ENCODE data around the gene KPNB1. TPM values are rescaled to one million over a fixed set of nuclear protein-coding genes. Genes with fewer than 3 reads are reported as not detected.

KPNB1 gene
- total and polyA plus RNA-seq, 2 experiments from 2014 or later, result 274 to 599 TPM

- peak; percentile 61 for ATAC-seq
- H4K20me1 ChIP-seq (replicated peaks; ENCODE audit: insufficient read depth), result peaks cover 45% of the 10 kb centered on the region
- no peaks in the 10 kb centered on the region; the same call in 2 of the 3 replicates for H3K9me3 Mint-ChIP-seq
- no peaks in the 10 kb centered on the region for H3K27me3 ChIP-seq (ENCODE audit: insufficient read depth)
- H2AFZ ChIP-seq, result no peak overlapping the region
- peaks cover 46% of the 10 kb centered on the region for H3K36me3 ChIP-seq (ENCODE audit: insufficient read depth)
- H3K79me2 ChIP-seq (replicated peaks; ENCODE audit: insufficient read depth), result peaks cover 69% of the 10 kb centered on the region
- H3K27ac ChIP-seq (ENCODE audit: low read depth), result peak overlapping the region; percentile 99
- peaks cover 36% of the 10 kb centered on the region for H3F3A ChIP-seq (replicated peaks; ENCODE audit: low read depth)
- no peaks in the 10 kb centered on the region for H3K9me2 ChIP-seq (ENCODE audit: insufficient read depth)
- peaks cover 16% of the 10 kb centered on the region for H3K27me3 Mint-ChIP-seq (ENCODE audit: insufficient read depth, low read depth, poor library complexity)
- H3K4me2 ChIP-seq, result peak overlapping the region; percentile 99
- peak overlapping the region; percentile 96 for H3K4me3 ChIP-seq
- DNase-seq (ENCODE audit: low spot score), result peak; percentile 99
- peak overlapping the region; percentile 96 for H3K27ac Mint-ChIP-seq
- peaks cover 19% of the 10 kb centered on the region for H3K4me1 ChIP-seq (ENCODE audit: insufficient read depth)
- peaks cover 56% of the 10 kb centered on the region for H3K36me3 Mint-ChIP-seq (ENCODE audit: low read depth)
- H3K4me3 Mint-ChIP-seq, result peak overlapping the region; percentile 92
- peaks cover 26% of the 10 kb centered on the region for H3K4me1 Mint-ChIP-seq
- TF ChIP-seq CREB1 (CRISPR knock-in tag; IDR thresholded peaks at IDR 0.05; ENCODE audit: low read depth), result peak; percentile 70
- TF ChIP-seq ZNF331 (CRISPR knock-in tag; IDR thresholded peaks at IDR 0.05; ENCODE audit: low read depth), result no peak
- TF ChIP-seq, protein P1, sequence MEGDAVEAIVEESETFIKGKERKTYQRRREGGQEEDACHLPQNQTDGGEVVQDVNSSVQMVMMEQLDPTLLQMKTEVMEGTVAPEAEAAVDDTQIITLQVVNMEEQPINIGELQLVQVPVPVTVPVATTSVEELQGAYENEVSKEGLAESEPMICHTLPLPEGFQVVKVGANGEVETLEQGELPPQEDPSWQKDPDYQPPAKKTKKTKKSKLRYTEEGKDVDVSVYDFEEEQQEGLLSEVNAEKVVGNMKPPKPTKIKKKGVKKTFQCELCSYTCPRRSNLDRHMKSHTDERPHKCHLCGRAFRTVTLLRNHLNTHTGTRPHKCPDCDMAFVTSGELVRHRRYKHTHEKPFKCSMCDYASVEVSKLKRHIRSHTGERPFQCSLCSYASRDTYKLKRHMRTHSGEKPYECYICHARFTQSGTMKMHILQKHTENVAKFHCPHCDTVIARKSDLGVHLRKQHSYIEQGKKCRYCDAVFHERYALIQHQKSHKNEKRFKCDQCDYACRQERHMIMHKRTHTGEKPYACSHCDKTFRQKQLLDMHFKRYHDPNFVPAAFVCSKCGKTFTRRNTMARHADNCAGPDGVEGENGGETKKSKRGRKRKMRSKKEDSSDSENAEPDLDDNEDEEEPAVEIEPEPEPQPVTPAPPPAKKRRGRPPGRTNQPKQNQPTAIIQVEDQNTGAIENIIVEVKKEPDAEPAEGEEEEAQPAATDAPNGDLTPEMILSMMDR (conservative IDR thresholded peaks at IDR 0.05; ENCODE audit: low read depth in 2 of 2), result no peak
- no peak for TF ChIP-seq ZNF462 (CRISPR knock-in tag; IDR thresholded peaks at IDR 0.05)
- 0 out of 2 replicates have a peak, but pooled peaks have one; percentile 35 for TF ChIP-seq POLR2AphosphoS5 (IDR thresholded peaks at IDR 0.05; ENCODE audit: low read depth)
Measured at GRCh38 chr17:47650525-47651522, 1.1 kb downstream of the KPNB1 start.
